DOHH2 (cell line): ENCODE results near the gene CDH2.

Experiments
- CTCF ChIP-seq: fragments of 200-600 bp; sonication (generic); IDR thresholded peaks from one replicate; pipeline ENCODE4 v1.5.1; 2014; ENCODE audit warnings: antibody characterized with exemption, mild to moderate bottlenecking, low read depth, low read length; ENCODE audit not compliant: poor library complexity, severe bottlenecking
- EZH2phosphoT487 ChIP-seq: fragments of 200-600 bp; sonication (generic); IDR thresholded peaks from 2 replicates; pipeline ENCODE4 v1.6.1; 2017; ENCODE audit warnings: borderline replicate concordance, mild to moderate bottlenecking, antibody characterized with exemption, low read length, moderate library complexity, mixed read lengths

DNA sequence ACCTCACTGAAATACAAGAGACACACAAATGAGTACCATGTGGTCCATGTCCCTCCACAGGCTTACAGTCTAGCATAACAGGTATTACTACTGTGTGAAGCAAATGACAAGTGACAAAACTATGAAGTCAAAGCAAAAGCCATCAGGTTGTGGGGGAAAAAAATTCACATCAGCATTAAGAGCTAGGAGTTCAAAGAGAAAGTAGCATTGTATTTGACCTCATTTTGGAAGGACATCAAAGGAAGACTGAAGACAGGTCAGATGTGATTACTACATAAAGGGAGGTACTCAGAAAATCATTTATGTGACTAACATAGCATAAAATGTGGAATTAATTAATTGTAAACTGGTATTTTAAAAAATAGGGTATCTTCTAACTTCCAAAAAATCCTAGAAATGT lies 224.2 kb downstream of the CDH2 start:
- no peak for TF ChIP-seq CTCF
- no peak for TF ChIP-seq EZH2phosphoT487
